ENCODE data around the gene HNRNPC.
"Not testable (repeated sequence)": the region's sequence is repeated elsewhere in the genome, so short reads cannot be mapped to it uniquely, and the experiment has no call there.

HNRNPC gene

DNA sequence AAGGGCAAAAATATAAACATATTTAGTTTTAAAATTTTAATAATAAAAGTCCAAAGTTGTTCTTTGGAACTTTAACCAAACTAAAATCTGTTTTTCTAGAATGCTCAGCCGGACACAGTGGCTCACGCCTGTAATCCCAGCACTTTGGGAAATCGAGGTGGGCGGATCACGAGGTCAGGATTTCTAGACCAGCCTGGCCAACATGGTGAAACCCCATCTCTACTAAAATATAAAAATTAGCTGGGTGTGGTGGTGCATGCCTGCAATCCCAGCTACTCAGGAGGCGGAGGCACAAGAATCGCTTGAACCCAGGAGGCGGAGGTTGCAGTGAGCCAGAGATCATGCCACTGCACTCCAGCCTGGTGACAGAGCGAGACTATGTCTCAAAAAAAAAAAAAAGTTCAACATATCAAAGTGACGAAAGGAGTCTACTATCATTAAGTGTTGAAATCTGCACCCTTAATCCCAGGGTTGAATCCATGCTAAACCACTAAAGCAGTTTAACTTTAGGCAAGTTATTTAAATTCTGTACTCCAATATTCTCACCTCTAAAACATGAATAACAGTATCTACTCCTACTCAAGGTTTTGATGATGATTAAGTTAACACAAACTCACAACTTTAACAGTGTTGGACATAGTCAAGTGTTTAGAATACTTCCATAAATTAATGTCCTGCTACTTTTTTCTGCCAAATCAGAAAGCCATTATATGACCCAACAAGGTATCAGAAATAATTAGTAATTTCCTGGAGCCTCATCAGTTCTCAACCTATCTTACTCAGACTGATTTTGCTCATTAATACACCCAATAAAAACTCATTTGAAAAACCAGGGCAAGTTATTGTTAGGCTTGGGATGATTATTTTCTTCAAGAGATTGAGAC is 11.0 kb downstream of the HNRNPC start:
- TF ChIP-seq, protein P1, sequence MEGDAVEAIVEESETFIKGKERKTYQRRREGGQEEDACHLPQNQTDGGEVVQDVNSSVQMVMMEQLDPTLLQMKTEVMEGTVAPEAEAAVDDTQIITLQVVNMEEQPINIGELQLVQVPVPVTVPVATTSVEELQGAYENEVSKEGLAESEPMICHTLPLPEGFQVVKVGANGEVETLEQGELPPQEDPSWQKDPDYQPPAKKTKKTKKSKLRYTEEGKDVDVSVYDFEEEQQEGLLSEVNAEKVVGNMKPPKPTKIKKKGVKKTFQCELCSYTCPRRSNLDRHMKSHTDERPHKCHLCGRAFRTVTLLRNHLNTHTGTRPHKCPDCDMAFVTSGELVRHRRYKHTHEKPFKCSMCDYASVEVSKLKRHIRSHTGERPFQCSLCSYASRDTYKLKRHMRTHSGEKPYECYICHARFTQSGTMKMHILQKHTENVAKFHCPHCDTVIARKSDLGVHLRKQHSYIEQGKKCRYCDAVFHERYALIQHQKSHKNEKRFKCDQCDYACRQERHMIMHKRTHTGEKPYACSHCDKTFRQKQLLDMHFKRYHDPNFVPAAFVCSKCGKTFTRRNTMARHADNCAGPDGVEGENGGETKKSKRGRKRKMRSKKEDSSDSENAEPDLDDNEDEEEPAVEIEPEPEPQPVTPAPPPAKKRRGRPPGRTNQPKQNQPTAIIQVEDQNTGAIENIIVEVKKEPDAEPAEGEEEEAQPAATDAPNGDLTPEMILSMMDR (conservative IDR thresholded peaks at IDR 0.05): no peak
- no peak for TF ChIP-seq ZFX (IDR thresholded peaks at IDR 0.05)
- no peak overlapping the region for H3K27ac ChIP-seq

GRCh38 chr14:21257394-21257909 is 11.8 kb downstream of the HNRNPC start:
- TF ChIP-seq, protein P1 (conservative IDR thresholded peaks at IDR 0.05): no peak
- TF ChIP-seq ZFX (IDR thresholded peaks at IDR 0.05): no peak
- H3K27ac ChIP-seq: no peak overlapping the region

DNA sequence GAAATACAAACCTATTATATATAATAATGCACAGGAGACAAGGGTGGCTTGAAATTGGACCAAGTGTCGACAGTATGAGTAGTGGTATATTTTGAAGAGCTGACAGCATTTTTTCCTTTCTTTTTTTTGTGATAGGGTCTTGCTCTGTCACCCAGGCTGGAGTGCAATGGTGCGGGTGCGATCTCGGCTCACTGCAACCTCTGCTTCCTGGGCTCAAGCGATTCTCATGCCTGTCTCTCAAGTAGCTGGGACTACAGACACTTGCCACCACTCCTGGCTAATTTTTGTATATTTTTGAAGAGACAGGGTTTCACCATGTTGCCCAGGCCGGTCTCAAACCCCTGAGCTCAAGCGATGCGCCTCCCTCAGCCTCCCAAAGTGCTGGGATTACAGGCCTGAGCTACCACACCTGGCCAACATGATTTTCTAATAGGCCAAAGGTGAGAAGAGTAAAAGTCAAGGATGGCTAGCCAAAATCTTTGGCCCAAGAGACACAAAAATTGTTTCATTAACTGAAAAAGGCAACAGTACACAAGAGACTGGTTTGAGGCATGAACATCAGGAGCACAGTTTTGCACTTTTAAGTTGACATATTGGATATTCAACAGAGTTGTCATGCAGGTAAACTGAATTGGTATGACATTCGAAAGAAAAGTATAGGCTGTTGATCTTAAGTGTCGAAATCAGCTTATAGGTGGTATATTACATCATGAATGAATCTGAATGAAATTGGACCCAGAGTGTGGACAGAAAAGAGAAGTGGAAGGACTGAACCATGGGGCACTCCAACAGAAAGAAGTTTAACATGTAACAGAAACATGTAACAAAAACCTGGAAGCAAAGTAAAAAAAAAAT is 12.5 kb downstream of the HNRNPC start:
- TF ChIP-seq ZFX (IDR thresholded peaks at IDR 0.05): no peak
- TF ChIP-seq, protein P1 (conservative IDR thresholded peaks at IDR 0.05): no peak
- no peak overlapping the region for H3K27ac ChIP-seq

DNA sequence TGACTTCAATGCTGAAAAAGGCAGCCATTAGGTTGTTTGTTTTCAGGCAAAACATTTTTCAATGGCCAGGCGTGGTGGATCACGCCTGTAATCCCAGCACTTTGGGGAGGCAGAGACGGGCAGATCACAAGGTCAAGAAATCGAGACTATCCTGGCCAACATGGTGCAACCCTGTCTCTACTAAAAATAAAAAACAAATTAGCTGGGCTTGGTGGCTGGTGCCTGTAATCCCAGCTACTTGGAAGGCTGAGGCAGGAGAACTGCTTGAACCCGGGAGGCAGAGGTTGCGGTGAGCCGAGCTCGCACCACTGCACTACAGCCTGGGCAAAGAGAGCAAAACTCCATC is 13.2 kb downstream of the HNRNPC start:
- H3K27ac ChIP-seq: not testable (repeated sequence)

DNA sequence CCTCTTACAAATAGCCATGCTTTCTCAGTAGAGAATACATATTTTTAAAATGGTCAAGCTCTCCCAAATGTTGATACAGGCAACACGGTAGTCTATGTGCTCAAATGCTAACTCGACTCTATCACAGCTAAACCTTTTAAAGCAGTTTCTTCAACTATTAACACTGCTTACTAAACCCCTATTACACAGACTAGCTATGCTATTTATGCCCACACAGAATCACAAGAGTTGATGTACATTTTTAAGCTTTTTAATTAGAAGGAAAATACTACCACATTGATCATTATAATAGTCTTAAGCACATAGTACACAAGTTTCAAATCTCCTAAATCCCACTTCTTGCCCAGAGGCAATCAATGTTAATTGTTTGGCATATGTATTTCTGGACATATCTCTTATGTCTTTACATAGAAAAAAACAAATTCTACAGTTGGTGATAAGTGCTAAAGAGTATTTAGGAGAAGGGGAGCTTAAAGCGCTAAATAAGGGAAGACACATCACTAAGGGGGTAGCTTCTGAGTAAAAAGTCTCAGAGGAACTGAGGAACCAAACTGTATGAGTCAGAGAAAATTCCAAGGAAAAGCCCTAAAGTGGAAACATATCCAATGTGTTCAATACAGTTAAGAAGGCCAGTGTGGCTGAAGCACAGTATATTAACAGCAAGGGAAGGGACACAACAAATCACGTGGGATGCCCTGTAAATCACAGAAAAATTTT is 13.7 kb downstream of the HNRNPC start:
- TF ChIP-seq, protein P1 (conservative IDR thresholded peaks at IDR 0.05): no peak
- no peak for TF ChIP-seq ZFX (IDR thresholded peaks at IDR 0.05)
- H3K27ac ChIP-seq: no peak overlapping the region

DNA sequence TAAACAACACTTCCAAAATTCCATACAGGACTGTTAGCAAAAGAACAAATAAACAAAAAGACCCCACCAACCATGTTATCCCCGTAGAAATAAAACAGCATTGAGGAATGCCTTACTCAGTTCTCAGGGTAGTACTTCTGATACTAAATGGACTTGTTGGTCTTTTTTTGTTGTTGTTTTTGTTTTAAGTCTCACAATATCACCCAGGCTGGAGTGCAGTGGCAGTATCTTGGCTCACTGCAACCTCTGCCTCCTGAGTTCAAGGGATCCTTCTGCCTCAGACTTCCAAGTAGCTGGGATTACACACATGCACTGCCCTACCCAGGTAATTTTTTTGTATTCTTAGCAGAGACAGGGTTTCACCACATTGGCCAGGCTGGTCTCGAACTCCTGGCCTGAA is 17.1 kb downstream of the HNRNPC start:
- TF ChIP-seq, protein P1 (conservative IDR thresholded peaks at IDR 0.05): no peak
- TF ChIP-seq ZFX (IDR thresholded peaks at IDR 0.05): no peak
- no peak overlapping the region for H3K27ac ChIP-seq

- TF ChIP-seq, protein P1 (conservative IDR thresholded peaks at IDR 0.05): no peak
- no peak for TF ChIP-seq ZFX (IDR thresholded peaks at IDR 0.05)
- H3K27ac ChIP-seq: no peak overlapping the region
These were observed 18.0 kb downstream of the HNRNPC start for GRCh38 chr14:21251215-21251614.
